Measurements from ENCODE around the gene OR5A1. TPM values are rescaled to one million over a fixed set of nuclear protein-coding genes. Genes with fewer than 3 reads are reported as not detected.

The OR5A1 gene
- total RNA-seq (2014; rRNA removed; shearing (Covaris generic); ENCODE audit: low replicate concordance): 0.04 and 0.07 TPM in 2 replicates

- H3K27me3 ChIP-seq (ENCODE audit: low read length): no peaks in the 10 kb centered on the region
- no peaks in the 10 kb centered on the region for H3K79me2 ChIP-seq (ENCODE audit: low read length)
- no peak within 1 kb of the TSS for H3K9ac ChIP-seq (ENCODE audit: low read length)
- DNase-seq: no peak
- H3K9me3 ChIP-seq (ENCODE audit: low read length): no peaks in the 10 kb centered on the region
- H4K20me1 ChIP-seq (ENCODE audit: insufficient read depth, low read depth, low read length): no peaks in the 10 kb centered on the region
- no peak within 1 kb of the TSS for H3K4me2 ChIP-seq (ENCODE audit: low read depth, low read length, poor library complexity, severe bottlenecking)
- no peaks in the 10 kb centered on the region for H3K36me3 ChIP-seq (ENCODE audit: insufficient read depth, low read length)
- no peak within 1 kb of the TSS for H3K4me3 ChIP-seq (ENCODE audit: low read length)
- H2AFZ ChIP-seq (ENCODE audit: low read length): no peak within 1 kb of the TSS
- no peak within 1 kb of the TSS for H3K27ac ChIP-seq (ENCODE audit: low read length)
- no peaks in the 10 kb centered on the region for H3K9me2 ChIP-seq (replicated peaks; ENCODE audit: insufficient read depth, low read length)
- H3K4me1 ChIP-seq (ENCODE audit: low read length): no peaks in the 10 kb centered on the region
Observed at GRCh38 chr11:59436169-59436568, at the start of gene OR5A1. TSS of gene OR5A1 (plus strand) at chr11:59436469. CDS start at chr11:59443169, 6,700 bp downstream.

GRCh38 chr11:59394186-59394585 lies 42.1 kb upstream of the OR5A1 start:
- Histone ChIP-seq H3K36me3 (ENCODE audit: insufficient read depth, low read length) (no peaks in the 10 kb centered on the region), H2AFZ (ENCODE audit: low read length) (no peak overlapping the region), H3K4me1 (ENCODE audit: low read length) (no peaks in the 10 kb centered on the region), H3K4me2 (ENCODE audit: low read depth, low read length, poor library complexity, severe bottlenecking) (no peak overlapping the region), H3K4me3 (ENCODE audit: low read length) (no peak overlapping the region), H3K9me3 (ENCODE audit: low read length) (no peaks in the 10 kb centered on the region), H3K27ac (ENCODE audit: low read length) (no peak overlapping the region), H3K27me3 (ENCODE audit: low read length) (no peaks in the 10 kb centered on the region), H3K9me2 (replicated peaks; ENCODE audit: insufficient read depth, low read length) (no peaks in the 10 kb centered on the region), H4K20me1 (ENCODE audit: insufficient read depth, low read depth, low read length) (no peaks in the 10 kb centered on the region), H3K9ac (ENCODE audit: low read length) (no peak overlapping the region), H3K79me2 (ENCODE audit: low read length) (no peaks in the 10 kb centered on the region)
- no peak for DNase-seq

- no peaks in the 10 kb centered on the region for H4K20me1 ChIP-seq (ENCODE audit: insufficient read depth, low read depth, low read length)
- H3K4me1 ChIP-seq (ENCODE audit: low read length): no peaks in the 10 kb centered on the region
- H3K79me2 ChIP-seq (ENCODE audit: low read length): no peaks in the 10 kb centered on the region
- H3K9me2 ChIP-seq (replicated peaks; ENCODE audit: insufficient read depth, low read length): no peaks in the 10 kb centered on the region
- H3K9me3 ChIP-seq (ENCODE audit: low read length): peaks cover 19% of the 10 kb centered on the region
- H3K36me3 ChIP-seq (ENCODE audit: insufficient read depth, low read length): no peaks in the 10 kb centered on the region
- no peak overlapping the region for H3K4me2 ChIP-seq (ENCODE audit: low read depth, low read length, poor library complexity, severe bottlenecking)
- no peak overlapping the region for H2AFZ ChIP-seq (ENCODE audit: low read length)
- H3K9ac ChIP-seq (ENCODE audit: low read length): no peak overlapping the region
- H3K27ac ChIP-seq (ENCODE audit: low read length): no peak overlapping the region
- H3K27me3 ChIP-seq (ENCODE audit: low read length): no peaks in the 10 kb centered on the region; the same call in 1 of the 2 replicates
- no peak overlapping the region for H3K4me3 ChIP-seq (ENCODE audit: low read length)
- no peak for DNase-seq
Observed at GRCh38 chr11:59400461-59401261, 35.6 kb upstream of the OR5A1 start.

- peaks cover 19% of the 10 kb centered on the region for H3K9me3 ChIP-seq (ENCODE audit: low read length)
- H3K27me3 ChIP-seq (ENCODE audit: low read length): no peaks in the 10 kb centered on the region; the same call in 1 of the 2 replicates
- H3K4me1 ChIP-seq (ENCODE audit: low read length): no peaks in the 10 kb centered on the region
- no peaks in the 10 kb centered on the region for H4K20me1 ChIP-seq (ENCODE audit: insufficient read depth, low read depth, low read length)
- no peaks in the 10 kb centered on the region for H3K79me2 ChIP-seq (ENCODE audit: low read length)
- no peak overlapping the region for H3K4me2 ChIP-seq (ENCODE audit: low read depth, low read length, poor library complexity, severe bottlenecking)
- H3K27ac ChIP-seq (ENCODE audit: low read length): no peak overlapping the region
- H3K36me3 ChIP-seq (ENCODE audit: insufficient read depth, low read length): no peaks in the 10 kb centered on the region
- DNase-seq: no peak
- no peaks in the 10 kb centered on the region for H3K9me2 ChIP-seq (replicated peaks; ENCODE audit: insufficient read depth, low read length)
- no peak overlapping the region for H3K9ac ChIP-seq (ENCODE audit: low read length)
- no peak overlapping the region for H3K4me3 ChIP-seq (ENCODE audit: low read length)
- H2AFZ ChIP-seq (ENCODE audit: low read length): no peak overlapping the region
Observed at GRCh38 chr11:59401262-59401552, 35.1 kb upstream of the OR5A1 start.

GRCh38 chr11:59403546-59403945 lies 32.7 kb upstream of the OR5A1 start:
- H3K9me3 ChIP-seq (ENCODE audit: low read length): peaks cover 19% of the 10 kb centered on the region
- no peak for DNase-seq
- no peaks in the 10 kb centered on the region; the same call in 1 of the 2 replicates for H3K27me3 ChIP-seq (ENCODE audit: low read length)
- H3K4me1 ChIP-seq (ENCODE audit: low read length): no peaks in the 10 kb centered on the region
- no peaks in the 10 kb centered on the region for H3K36me3 ChIP-seq (ENCODE audit: insufficient read depth, low read length)
- H3K9me2 ChIP-seq (replicated peaks; ENCODE audit: insufficient read depth, low read length): no peaks in the 10 kb centered on the region
- H4K20me1 ChIP-seq (ENCODE audit: insufficient read depth, low read depth, low read length): no peaks in the 10 kb centered on the region
- H3K27ac ChIP-seq (ENCODE audit: low read length): no peak overlapping the region
- no peak overlapping the region for H3K9ac ChIP-seq (ENCODE audit: low read length)
- no peak overlapping the region for H3K4me2 ChIP-seq (ENCODE audit: low read depth, low read length, poor library complexity, severe bottlenecking)
- no peak overlapping the region for H3K4me3 ChIP-seq (ENCODE audit: low read length)
- no peaks in the 10 kb centered on the region for H3K79me2 ChIP-seq (ENCODE audit: low read length)
- H2AFZ ChIP-seq (ENCODE audit: low read length): no peak overlapping the region

GRCh38 chr11:59413646-59414045 lies 22.6 kb upstream of the OR5A1 start:
- Histone ChIP-seq H3K4me2 (ENCODE audit: low read depth, low read length, poor library complexity, severe bottlenecking) (no peak overlapping the region), H3K36me3 (ENCODE audit: insufficient read depth, low read length) (no peaks in the 10 kb centered on the region), H3K4me3 (ENCODE audit: low read length) (no peak overlapping the region), H3K9ac (ENCODE audit: low read length) (no peak overlapping the region), H3K27me3 (ENCODE audit: low read length) (no peaks in the 10 kb centered on the region), H3K9me3 (ENCODE audit: low read length) (no peaks in the 10 kb centered on the region; the same call in none of the 2 replicates), H3K9me2 (replicated peaks; ENCODE audit: insufficient read depth, low read length) (no peaks in the 10 kb centered on the region), H4K20me1 (ENCODE audit: insufficient read depth, low read depth, low read length) (no peaks in the 10 kb centered on the region), H2AFZ (ENCODE audit: low read length) (no peak overlapping the region), H3K4me1 (ENCODE audit: low read length) (no peaks in the 10 kb centered on the region; the same call in 1 of the 2 replicates), H3K79me2 (ENCODE audit: low read length) (no peaks in the 10 kb centered on the region), H3K27ac (ENCODE audit: low read length) (no peak overlapping the region)
- DNase-seq: no peak

- H3K9me3 ChIP-seq (ENCODE audit: low read length): no peaks in the 10 kb centered on the region
Observed at GRCh38 chr11:59415111-59415510, 21.2 kb upstream of the OR5A1 start.

GRCh38 chr11:59416613-59417012 lies 19.7 kb upstream of the OR5A1 start:
- Histone ChIP-seq H3K27ac (ENCODE audit: low read length) (no peak overlapping the region), H3K4me3 (ENCODE audit: low read length) (no peak overlapping the region)

More at GRCh38 chr11:59415111-59415510, 21.2 kb upstream of the OR5A1 start:
- Histone ChIP-seq H3K4me3 (ENCODE audit: low read length) (no peak overlapping the region), H3K27me3 (ENCODE audit: low read length) (no peaks in the 10 kb centered on the region), H4K20me1 (ENCODE audit: insufficient read depth, low read depth, low read length) (no peaks in the 10 kb centered on the region), H3K9me2 (replicated peaks; ENCODE audit: insufficient read depth, low read length) (no peaks in the 10 kb centered on the region), H2AFZ (ENCODE audit: low read length) (no peak overlapping the region), H3K36me3 (ENCODE audit: insufficient read depth, low read length) (no peaks in the 10 kb centered on the region), H3K27ac (ENCODE audit: low read length) (no peak overlapping the region), H3K4me2 (ENCODE audit: low read depth, low read length, poor library complexity, severe bottlenecking) (no peak overlapping the region), H3K9ac (ENCODE audit: low read length) (no peak overlapping the region), H3K79me2 (ENCODE audit: low read length) (no peaks in the 10 kb centered on the region), H3K4me1 (ENCODE audit: low read length) (no peaks in the 10 kb centered on the region; the same call in 1 of the 2 replicates)
- DNase-seq: no peak

More at GRCh38 chr11:59416613-59417012, 19.7 kb upstream of the OR5A1 start:
- Histone ChIP-seq H3K9me2 (replicated peaks; ENCODE audit: insufficient read depth, low read length) (no peaks in the 10 kb centered on the region), H3K4me2 (ENCODE audit: low read depth, low read length, poor library complexity, severe bottlenecking) (no peak overlapping the region), H3K36me3 (ENCODE audit: insufficient read depth, low read length) (no peaks in the 10 kb centered on the region), H3K9me3 (ENCODE audit: low read length) (no peaks in the 10 kb centered on the region), H4K20me1 (ENCODE audit: insufficient read depth, low read depth, low read length) (no peaks in the 10 kb centered on the region), H3K79me2 (ENCODE audit: low read length) (no peaks in the 10 kb centered on the region), H3K4me1 (ENCODE audit: low read length) (no peaks in the 10 kb centered on the region; the same call in 1 of the 2 replicates), H3K9ac (ENCODE audit: low read length) (no peak overlapping the region), H2AFZ (ENCODE audit: low read length) (no peak overlapping the region), H3K27me3 (ENCODE audit: low read length) (no peaks in the 10 kb centered on the region)
- no peak for DNase-seq

Data from Karpas-422 (cell line).